K562 (cell line): ENCODE measurements around the gene VTN. TPM values are rescaled to one million over a fixed set of nuclear protein-coding genes. Genes with fewer than 3 reads are reported as not detected.

ENCODE experiments used
- ATAC-seq: fragments of 200-7000 bp; cut with Tn5 transposase; 3 replicates; pipeline ENCODE4 v1.9.1; 2020; ENCODE audit warnings: moderate library complexity
- BruUV-seq: library from RNA; stranded (reverse); fragments of 400-500 nt; replicated peaks from 2 replicates; lab custom pipeline; 2021; lab: Mats Ljungman, UMichigan
- CTCF ChIA-PET: fragments of 300-600 bp; formaldehyde crosslinking; extraction: SDS; loops from one replicate; lab custom pipeline; 2021; ENCODE audit warnings: low intra/inter-chr PET ratio; lab: Yijun Ruan, JAX
- POLR2A ChIA-PET: fragments of 300-600, 350-650 bp; sonication (Branson Sonifier 250); formaldehyde crosslinking; extraction: SDS; loops from one replicate; lab custom pipeline; 2021; ENCODE audit warnings: antibody characterized with exemption, inconsistent platforms; lab: Yijun Ruan, JAX
- DNase-seq, 4 experiments: peaks; one replicate each; pipeline versions ENCODE4 v3.0.0 to v3.0.0-alpha.2; 2011 to 2018; ENCODE audit warnings: low spot score in 3 of 4, mixed read lengths in 3 of 4; ENCODE audit errors: extremely low read depth in 1 of 4
- FAIRE-seq: peaks from 2 replicates; lab custom pipeline; 2011; peaks lifted over from hg19 to GRCh38; lab: Jason Lieb, UNC
- H2AFZ ChIP-seq: 2 replicates; pipeline ENCODE4 v1.6.0; 2011; ENCODE audit warnings: low read depth, low read length, control low read depth, inconsistent platforms
- H3K27ac ChIP-seq: fragments of 200-600 bp; 3 replicates; pipeline ENCODE4 v1.8.0; 2011; ENCODE audit warnings: low read depth, mild to moderate bottlenecking, control low read depth, inconsistent platforms, low read length, moderate library complexity, mixed read lengths; ENCODE audit errors: extremely low read depth
- H3K27me3 ChIP-seq, 2 experiments: fragments of 300-600 bp in 1 of 2; 2 replicates in 1 of 2; 3 replicates in 1 of 2; pipeline versions ENCODE4 v1.6.0 to v1.8.0; 2011; ENCODE audit warnings: inconsistent platforms in 2 of 2, low read length in 2 of 2, mild to moderate bottlenecking in 1 of 2, mixed read lengths in 1 of 2, moderate library complexity in 1 of 2; ENCODE audit not compliant: control insufficient read depth in 2 of 2, insufficient read depth in 2 of 2
- H3K36me3 ChIP-seq: fragments of 300-600 bp; 3 replicates; pipeline ENCODE4 v1.8.0; 2011; ENCODE audit warnings: mild to moderate bottlenecking, low read length, inconsistent platforms; ENCODE audit not compliant: control insufficient read depth, insufficient read depth
- H3K4me1 ChIP-seq, 2 experiments: fragments of 200-600 bp in 1 of 2; replicated peaks in 1 of 2; 2 replicates in 1 of 2; 3 replicates in 1 of 2; pipeline versions ENCODE4 v1.5.1 to v1.8.0; 2011; ENCODE audit warnings: inconsistent platforms in 2 of 2, low read length in 2 of 2, mild to moderate bottlenecking in 1 of 2, mixed read lengths in 1 of 2, moderate library complexity in 1 of 2; ENCODE audit not compliant: control insufficient read depth in 2 of 2, insufficient read depth in 2 of 2
- H3K4me2 ChIP-seq: 2 replicates; pipeline ENCODE4 v1.6.1; 2011; ENCODE audit warnings: low read length, control low read depth, inconsistent platforms, mixed read lengths; ENCODE audit not compliant: insufficient read depth
- H3K4me3 ChIP-seq: fragments of 200-600 bp; sonication (generic), shearing (Covaris generic); 2 replicates; pipeline ENCODE4 v1.5.1; 2016; ENCODE audit warnings: control low read depth, inconsistent platforms
- H3K79me2 ChIP-seq: fragments of 200-600 bp; 3 replicates; pipeline ENCODE4 v1.8.0; 2011; ENCODE audit warnings: low read length, inconsistent platforms; ENCODE audit not compliant: control insufficient read depth, insufficient read depth
- H3K9ac ChIP-seq, 2 experiments: 2 replicates each; pipeline versions ENCODE4 v1.6.0 to v1.6.1; 2011; ENCODE audit warnings: low read depth in 2 of 2, low read length in 2 of 2, control low read depth in 1 of 2, inconsistent platforms in 1 of 2, mild to moderate bottlenecking in 1 of 2, mixed read lengths in 1 of 2; ENCODE audit not compliant: insufficient read depth in 1 of 2
- H3K9me1 ChIP-seq: one replicate; pipeline ENCODE4 v1.6.0; 2011; ENCODE audit warnings: inconsistent platforms, mild to moderate bottlenecking, low read length, moderate library complexity; ENCODE audit not compliant: control insufficient read depth, insufficient read depth
- H3K9me3 ChIP-seq: replicated peaks from 2 replicates; pipeline ENCODE4 v1.5.1; 2011; ENCODE audit warnings: low read depth, low read length, inconsistent platforms; ENCODE audit not compliant: control insufficient read depth, insufficient read depth
- H4K20me1 ChIP-seq: replicated peaks from 2 replicates; pipeline ENCODE4 v1.6.1; 2011; ENCODE audit warnings: low read length, inconsistent platforms, mixed read lengths; ENCODE audit not compliant: control insufficient read depth, insufficient read depth
- FOSL1 ChIP-seq: fragments of 200-800 bp; sonication (Bioruptor generic); conservative IDR thresholded peaks from 2 replicates; pipeline ENCODE4 v1.6.1; 2016; ENCODE audit warnings: missing genetic modification characterization, missing compliant biosample characterization
- FOXM1 ChIP-seq, 2 experiments: fragments of 450-650 bp in 1 of 2; sonication (generic) in 1 of 2; formaldehyde crosslinking in 1 of 2; IDR thresholded peaks; 2 replicates each; pipeline versions ENCODE4 v1.6.1 to v1.9.0; 2017 to 2022; ENCODE audit warnings: low read depth in 2 of 2, mild to moderate bottlenecking in 2 of 2, missing genetic modification reagents in 1 of 2, moderate library complexity in 1 of 2
- KLF16 ChIP-seq: IDR thresholded peaks from 2 replicates; pipeline ENCODE4 v1.6.1; 2016; ENCODE audit warnings: antibody characterized with exemption
- LEF1 ChIP-seq: fragments of 450-650 bp; IDR thresholded peaks from 2 replicates; pipeline ENCODE4 v1.6.1; 2016; ENCODE audit warnings: mild to moderate bottlenecking
- MECOM ChIP-seq: fragments of 250-450 bp; sonication (Bioruptor Pico); IDR thresholded peaks from 2 replicates; pipeline ENCODE4 v1.8.0; 2022; ENCODE audit warnings: inconsistent platforms
- MEF2A ChIP-seq: IDR thresholded peaks from 2 replicates; pipeline ENCODE4 v1.6.1; 2011; ENCODE audit warnings: low read depth, mild to moderate bottlenecking, low read length, moderate library complexity; ENCODE audit not compliant: control insufficient read depth
- MIER1 ChIP-seq: fragments of 450-650 bp; IDR thresholded peaks from 2 replicates; pipeline ENCODE4 v1.6.1; 2016; ENCODE audit warnings: antibody characterized with exemption, mild to moderate bottlenecking, low read depth
- NFXL1 ChIP-seq: fragments of 450-650 bp; formaldehyde crosslinking; IDR thresholded peaks from 2 replicates; pipeline ENCODE4 v1.4.0; 2021; ENCODE audit warnings: mild to moderate bottlenecking
- NFYB ChIP-seq: IDR thresholded peaks from 2 replicates; pipeline ENCODE4 v1.6.1; 2011; ENCODE audit warnings: mild to moderate bottlenecking, moderate library complexity; ENCODE audit not compliant: insufficient read length; ENCODE audit errors: extremely low read depth
- PHF21A ChIP-seq: fragments of 450-650 bp; IDR thresholded peaks from 2 replicates; pipeline ENCODE4 v1.6.1; 2017; ENCODE audit warnings: low read depth, borderline replicate concordance
- SAP30 ChIP-seq: fragments of 200-600 bp; sonication (generic); IDR thresholded peaks from 2 replicates; pipeline ENCODE4 v1.6.1; 2012; ENCODE audit warnings: borderline replicate concordance, low read depth, mild to moderate bottlenecking, moderate library complexity, low read length, control low read depth, inconsistent platforms; ENCODE audit not compliant: insufficient read depth, poor library complexity, severe bottlenecking
- SETDB1 ChIP-seq: IDR thresholded peaks from one replicate; pipeline ENCODE4 v1.6.1; 2012; ENCODE audit warnings: low read length, control low read depth, inconsistent platforms
- SRSF9 ChIP-seq: fragments of 200-400 bp; formaldehyde crosslinking; IDR thresholded peaks from 2 replicates; pipeline ENCODE4 v1.6.1; 2017; ENCODE audit warnings: low read depth, low read length, borderline replicate concordance
- ZFP36 ChIP-seq: fragments of 150-350 bp; IDR thresholded peaks from 2 replicates; pipeline ENCODE4 v1.6.1; 2018; ENCODE audit warnings: low read length, low read depth; ENCODE audit not compliant: partially characterized antibody
- ZNF133 ChIP-seq: fragments of 250-450 bp; sonication (Bioruptor Pico); IDR thresholded peaks from 2 replicates; pipeline ENCODE4 v1.4.0; 2020; ENCODE audit warnings: mild to moderate bottlenecking
- ZNF274 ChIP-seq: IDR thresholded peaks from 2 replicates; pipeline ENCODE4 v1.6.1; 2011; ENCODE audit warnings: low read depth, mild to moderate bottlenecking, low read length, moderate library complexity, borderline replicate concordance
- WGBS: fragments of 100-300 bp; shearing (Covaris generic); methylation state at CpG from one replicate; pipeline ENCODE4 v1.1.6; 2016; ENCODE audit warnings: low coverage, mixed read lengths; ENCODE audit not compliant: insufficient coverage; ENCODE audit errors: missing lambda C conversion rate; 5-methylcytosine and 5-hydroxymethylcytosine counted together
- in situ Hi-C: fragments of 300-500 bp; cut with MboI; formaldehyde crosslinking; loops from 4 replicates; pipeline ENCODE4 v1.15.0; 2018; ENCODE audit warnings: inconsistent platforms, mixed read lengths
- intact Hi-C: fragments of 100-400 bp; cut with micrococcal nuclease; formaldehyde crosslinking; loops from 2 replicates; pipeline ENCODE4 v1.14.2; 2022
- polyA plus RNA-seq, 8 experiments: library from polyadenylated mRNA; depleted of rRNA in 4 of 8; stranded (reverse) in 5 of 8; unstranded in 3 of 8; fragments of >200 nt; fragmentation: Nextera tagmentation in 2 of 8; fragmentation: Illumina TruSeq in 1 of 8; extraction: Ambion mirVana in 2 of 8; extraction: Trizol in 1 of 8; gene quantifications; 2 replicates each; pipeline versions ENCODE4 v1.2.1 to v1.2.3, GENCODE V29; 2011 to 2014; ENCODE audit warnings: inconsistent platforms in 1 of 8, missing spikeins in 1 of 8
- total RNA-seq, 7 experiments: library from RNA; depleted of rRNA in 6 of 7; stranded (reverse); fragments of >200 nt in 6 of 7; fragmentation: Illumina TruSeq in 2 of 7; extraction: Trizol in 2 of 7; gene quantifications; 2 replicates each; pipeline versions ENCODE4 v1.2.1 to v1.2.3, GENCODE V29; 2011 to 2021; ENCODE audit warnings: low replicate concordance in 1 of 7
- TF ChIP-seq, protein P1 (sequence below), 2 experiments: fragments of 450-650 bp in 1 of 2; IDR thresholded peaks; 2 replicates each; pipeline ENCODE4 v1.6.1; 2011 to 2017; ENCODE audit warnings: low read depth in 2 of 2, antibody characterized with exemption in 1 of 2, borderline replicate concordance in 1 of 2, low read length in 1 of 2, mild to moderate bottlenecking in 1 of 2, mixed read lengths in 1 of 2; ENCODE audit not compliant: control insufficient read depth in 1 of 2
- TF ChIP-seq, protein P2 (sequence below): fragments of 250-450 bp; sonication (Bioruptor Pico); IDR thresholded peaks from 2 replicates; pipeline ENCODE4 v1.6.1; 2021; ENCODE audit warnings: mild to moderate bottlenecking
- TF ChIP-seq, protein P3 (sequence below): fragments of 250-450 bp; sonication (Bioruptor Pico); IDR thresholded peaks from 2 replicates; pipeline ENCODE4 v1.8.0; 2022; ENCODE audit warnings: inconsistent platforms, mild to moderate bottlenecking, moderate library complexity, borderline replicate concordance

Gene VTN
- total and polyA plus RNA-seq, 9 of the 15 experiments (the other 6 are each of a cell fraction or from before 2014, with no cell fraction given), result 0.13 to 1.0 (median 0.29) TPM; not detected in 1

DNA sequence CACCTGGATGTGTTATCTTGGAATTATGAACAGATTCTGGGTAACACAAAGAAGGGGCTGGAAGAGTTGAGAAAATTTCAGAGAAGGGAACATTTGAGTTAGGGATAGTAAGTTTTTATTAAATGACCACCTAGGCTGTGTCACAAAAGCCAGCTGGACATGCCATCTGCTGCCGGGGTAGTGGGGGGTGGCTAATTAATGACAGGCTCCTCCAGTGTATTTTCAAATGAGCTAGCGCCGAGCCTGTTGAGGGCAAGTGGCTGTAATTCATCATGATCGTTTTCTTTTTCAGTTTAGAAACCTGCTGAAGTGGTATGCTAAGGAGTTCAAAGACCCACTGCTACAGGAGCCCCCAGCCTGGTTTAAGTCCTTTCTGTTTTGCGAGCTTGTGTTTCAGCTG, 44.9 kb downstream of the VTN start:
- WGBS, result 94% methylated on average over 5 of the region's 5 CpGs
- H2AFZ ChIP-seq, result no peak overlapping the region
- POLR2A ChIA-PET, result interaction anchor here (0.7 to 1.5 kb wide), 2 partner anchors 10 to 32 kb away, joined by 3 to 11 read pairs; partner anchors contain the start of genes IFT20, POLDIP2 and TNFAIP1
- intact Hi-C loops (no loop called here), in situ Hi-C loops (no loop called here)
- H4K20me1 ChIP-seq, result 0 out of 2 replicates have a peak, but pooled peaks cover 16% of the 10 kb centered on the region
- H3K9ac ChIP-seq, result no peak overlapping the region
- FAIRE-seq (no peak), DNase-seq (no peak), ATAC-seq (no peak)
- H3K27me3 ChIP-seq, result no peaks in the 10 kb centered on the region
- CTCF ChIA-PET, result no interaction called here
- H3K9me1 ChIP-seq, result no peaks in the 10 kb centered on the region
- H3K4me3 ChIP-seq, result no peak overlapping the region
- H3K4me1 ChIP-seq, result peaks cover 9 to 12% of the 10 kb centered on the region in 2 experiments; a peak in 4 of 5 replicates
- no peak overlapping the region for H3K4me2 ChIP-seq
- H3K27ac ChIP-seq, result no peak overlapping the region
- BruUV-seq, result no TSS peak
- H3K36me3 ChIP-seq, result peaks cover 83% of the 10 kb centered on the region
- no peaks in the 10 kb centered on the region; the same call in 1 of the 2 replicates for H3K9me3 ChIP-seq
- peaks cover 56% of the 10 kb centered on the region for H3K79me2 ChIP-seq
- TF ChIP-seq FOSL1 (tag) (no peak), NFYB (no peak), ZNF133 (CRISPR knock-in tag) (no peak), PHF21A (no peak), LEF1 (no peak), MECOM (CRISPR knock-in tag) (no peak), SRSF9 (no peak), ZNF274 (no peak), MIER1 (no peak), NFXL1 (CRISPR knock-in tag) (no peak), KLF16 (no peak), SAP30 (no peak), FOXM1 (IDR thresholded peaks at IDR 0.05; ENCODE audit: low read depth) (no peak), FOXM1 (CRISPR knock-in tag; IDR thresholded peaks at IDR 0.05; ENCODE audit: low read depth) (no peak), MEF2A (no peak), SETDB1 (no peak), ZFP36 (no peak)
- TF ChIP-seq, protein P1, sequence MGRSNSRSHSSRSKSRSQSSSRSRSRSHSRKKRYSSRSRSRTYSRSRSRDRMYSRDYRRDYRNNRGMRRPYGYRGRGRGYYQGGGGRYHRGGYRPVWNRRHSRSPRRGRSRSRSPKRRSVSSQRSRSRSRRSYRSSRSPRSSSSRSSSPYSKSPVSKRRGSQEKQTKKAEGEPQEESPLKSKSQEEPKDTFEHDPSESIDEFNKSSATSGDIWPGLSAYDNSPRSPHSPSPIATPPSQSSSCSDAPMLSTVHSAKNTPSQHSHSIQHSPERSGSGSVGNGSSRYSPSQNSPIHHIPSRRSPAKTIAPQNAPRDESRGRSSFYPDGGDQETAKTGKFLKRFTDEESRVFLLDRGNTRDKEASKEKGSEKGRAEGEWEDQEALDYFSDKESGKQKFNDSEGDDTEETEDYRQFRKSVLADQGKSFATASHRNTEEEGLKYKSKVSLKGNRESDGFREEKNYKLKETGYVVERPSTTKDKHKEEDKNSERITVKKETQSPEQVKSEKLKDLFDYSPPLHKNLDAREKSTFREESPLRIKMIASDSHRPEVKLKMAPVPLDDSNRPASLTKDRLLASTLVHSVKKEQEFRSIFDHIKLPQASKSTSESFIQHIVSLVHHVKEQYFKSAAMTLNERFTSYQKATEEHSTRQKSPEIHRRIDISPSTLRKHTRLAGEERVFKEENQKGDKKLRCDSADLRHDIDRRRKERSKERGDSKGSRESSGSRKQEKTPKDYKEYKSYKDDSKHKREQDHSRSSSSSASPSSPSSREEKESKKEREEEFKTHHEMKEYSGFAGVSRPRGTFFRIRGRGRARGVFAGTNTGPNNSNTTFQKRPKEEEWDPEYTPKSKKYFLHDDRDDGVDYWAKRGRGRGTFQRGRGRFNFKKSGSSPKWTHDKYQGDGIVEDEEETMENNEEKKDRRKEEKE (IDR thresholded peaks at IDR 0.05; ENCODE audit: borderline replicate concordance in 1 of 2, control insufficient read depth in 1 of 2, low read depth in 2 of 2, low read length in 1 of 2), result no peak
- TF ChIP-seq, protein P2, sequence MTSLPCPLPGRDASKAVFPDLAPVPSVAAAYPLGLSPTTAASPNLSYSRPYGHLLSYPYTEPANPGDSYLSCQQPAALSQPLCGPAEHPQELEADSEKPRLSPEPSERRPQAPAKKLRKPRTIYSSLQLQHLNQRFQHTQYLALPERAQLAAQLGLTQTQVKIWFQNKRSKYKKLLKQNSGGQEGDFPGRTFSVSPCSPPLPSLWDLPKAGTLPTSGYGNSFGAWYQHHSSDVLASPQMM (CRISPR knock-in tag), result no peak
- TF ChIP-seq, protein P3, sequence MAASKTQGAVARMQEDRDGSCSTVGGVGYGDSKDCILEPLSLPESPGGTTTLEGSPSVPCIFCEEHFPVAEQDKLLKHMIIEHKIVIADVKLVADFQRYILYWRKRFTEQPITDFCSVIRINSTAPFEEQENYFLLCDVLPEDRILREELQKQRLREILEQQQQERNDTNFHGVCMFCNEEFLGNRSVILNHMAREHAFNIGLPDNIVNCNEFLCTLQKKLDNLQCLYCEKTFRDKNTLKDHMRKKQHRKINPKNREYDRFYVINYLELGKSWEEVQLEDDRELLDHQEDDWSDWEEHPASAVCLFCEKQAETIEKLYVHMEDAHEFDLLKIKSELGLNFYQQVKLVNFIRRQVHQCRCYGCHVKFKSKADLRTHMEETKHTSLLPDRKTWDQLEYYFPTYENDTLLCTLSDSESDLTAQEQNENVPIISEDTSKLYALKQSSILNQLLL (CRISPR knock-in tag), result no peak
